Ectodermal cell (in vitro differentiated cells): Measurements from ENCODE around the gene INTU.
A peak's percentile ranks its signal among the peaks of the same experiment; 100 is the strongest.

Experiments used
- H3K27ac ChIP-seq: 2 replicates; pipeline ENCODE4 v1.7.0; 2013; ENCODE audit warnings: mild to moderate bottlenecking, low read depth, low read length; ENCODE audit not compliant: insufficient read depth, poor library complexity, severe bottlenecking
- H3K27me3 ChIP-seq: 2 replicates; pipeline ENCODE4 v1.7.0; 2013; ENCODE audit warnings: mild to moderate bottlenecking, low read length; ENCODE audit not compliant: insufficient read depth, control insufficient read depth, poor library complexity, severe bottlenecking
- H3K36me3 ChIP-seq: one replicate; pipeline ENCODE4 v1.7.0; 2013; ENCODE audit warnings: low read length; ENCODE audit not compliant: control insufficient read depth, insufficient read depth
- H3K4me1 ChIP-seq: one replicate; pipeline ENCODE4 v1.7.0; 2013; ENCODE audit warnings: low read length; ENCODE audit not compliant: control insufficient read depth, insufficient read depth
- H3K4me3 ChIP-seq: 2 replicates; pipeline ENCODE4 v1.7.0; 2013; ENCODE audit warnings: low read depth, low read length, control low read depth; ENCODE audit not compliant: insufficient read depth
- H3K9me3 ChIP-seq: 2 replicates; pipeline ENCODE4 v1.7.0; 2013; ENCODE audit warnings: mild to moderate bottlenecking, low read length, moderate library complexity; ENCODE audit not compliant: control insufficient read depth
- WGBS, 2 experiments: methylation state at CpG; one replicate each; pipeline ENCODE4 v1.1.7; 2013; ENCODE audit warnings: missing lambda C conversion rate in 2 of 2; 5-methylcytosine and 5-hydroxymethylcytosine counted together

Gene INTU

DNA sequence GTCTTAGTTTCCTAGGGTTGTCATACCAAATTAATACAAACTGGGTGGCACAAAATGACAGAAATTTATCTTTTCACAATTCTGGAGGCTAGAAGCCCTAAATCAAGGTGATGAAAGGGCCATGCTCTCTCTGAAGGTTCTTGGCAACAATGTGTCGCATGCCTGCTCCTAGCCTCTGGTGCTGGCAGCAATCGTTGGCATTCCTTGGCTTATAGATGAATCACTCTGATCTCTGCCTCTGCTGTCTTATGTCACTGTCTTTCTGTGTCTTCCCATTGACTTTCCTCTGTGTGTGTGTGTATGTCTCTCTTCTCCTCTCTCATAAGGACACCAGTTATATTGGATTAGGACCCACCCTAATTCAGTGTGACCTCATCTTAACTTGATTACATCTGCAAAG, 15.9 kb upstream of the INTU start:
- no peak overlapping the region for H3K27ac ChIP-seq
- H3K4me3 ChIP-seq, result no peak overlapping the region
- 84 to 90% methylated on average over 2 of the region's 2 CpGs for WGBS, 2 experiments
- no peaks in the 10 kb centered on the region for H3K36me3 ChIP-seq
- H3K27me3 ChIP-seq, result peaks cover 3% of the 10 kb centered on the region
- H3K4me1 ChIP-seq, result no peaks in the 10 kb centered on the region
- no peaks in the 10 kb centered on the region for H3K9me3 ChIP-seq

DNA sequence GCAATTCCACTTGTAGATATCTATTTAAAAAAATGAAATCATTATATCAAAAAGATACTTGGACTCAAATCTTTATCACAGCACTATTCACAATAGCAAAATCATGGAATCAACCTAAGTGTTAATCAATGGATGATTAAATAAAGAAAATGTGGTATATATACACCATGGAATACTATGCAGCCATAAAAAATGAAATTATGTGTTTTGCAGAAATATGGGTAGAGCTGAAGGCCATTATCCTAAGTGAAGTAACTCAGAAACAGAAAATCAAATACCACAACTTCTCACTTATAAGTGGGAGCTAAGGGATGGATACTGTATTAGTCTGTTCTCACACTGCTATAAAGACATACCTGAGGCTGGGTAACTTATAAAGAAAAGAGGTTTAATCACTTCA, 14.3 kb upstream of the INTU start:
- no peaks in the 10 kb centered on the region for H3K9me3 ChIP-seq
- H3K4me3 ChIP-seq, result no peak overlapping the region
- H3K27ac ChIP-seq, result no peak overlapping the region
- H3K27me3 ChIP-seq, result peaks cover 18% of the 10 kb centered on the region
- H3K36me3 ChIP-seq, result no peaks in the 10 kb centered on the region
- H3K4me1 ChIP-seq, result no peaks in the 10 kb centered on the region

DNA sequence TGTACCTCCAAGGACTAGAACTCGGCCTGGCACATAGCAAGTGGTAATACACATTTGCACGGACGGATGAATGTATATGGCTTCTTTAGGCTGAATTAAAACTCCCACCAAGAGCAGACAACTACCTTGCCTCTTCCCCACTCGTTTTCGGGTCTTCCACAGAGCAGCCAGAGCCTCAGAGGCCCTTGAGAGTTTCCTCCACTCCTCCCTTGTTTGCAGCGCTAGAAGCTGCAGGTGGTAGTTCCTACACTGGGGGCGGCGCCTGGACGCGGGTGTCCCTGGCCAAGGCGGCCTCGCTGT, 10.2 kb upstream of the INTU start:
- 20 to 22% methylated on average over 12 of the region's 12 CpGs for WGBS, 2 experiments

DNA sequence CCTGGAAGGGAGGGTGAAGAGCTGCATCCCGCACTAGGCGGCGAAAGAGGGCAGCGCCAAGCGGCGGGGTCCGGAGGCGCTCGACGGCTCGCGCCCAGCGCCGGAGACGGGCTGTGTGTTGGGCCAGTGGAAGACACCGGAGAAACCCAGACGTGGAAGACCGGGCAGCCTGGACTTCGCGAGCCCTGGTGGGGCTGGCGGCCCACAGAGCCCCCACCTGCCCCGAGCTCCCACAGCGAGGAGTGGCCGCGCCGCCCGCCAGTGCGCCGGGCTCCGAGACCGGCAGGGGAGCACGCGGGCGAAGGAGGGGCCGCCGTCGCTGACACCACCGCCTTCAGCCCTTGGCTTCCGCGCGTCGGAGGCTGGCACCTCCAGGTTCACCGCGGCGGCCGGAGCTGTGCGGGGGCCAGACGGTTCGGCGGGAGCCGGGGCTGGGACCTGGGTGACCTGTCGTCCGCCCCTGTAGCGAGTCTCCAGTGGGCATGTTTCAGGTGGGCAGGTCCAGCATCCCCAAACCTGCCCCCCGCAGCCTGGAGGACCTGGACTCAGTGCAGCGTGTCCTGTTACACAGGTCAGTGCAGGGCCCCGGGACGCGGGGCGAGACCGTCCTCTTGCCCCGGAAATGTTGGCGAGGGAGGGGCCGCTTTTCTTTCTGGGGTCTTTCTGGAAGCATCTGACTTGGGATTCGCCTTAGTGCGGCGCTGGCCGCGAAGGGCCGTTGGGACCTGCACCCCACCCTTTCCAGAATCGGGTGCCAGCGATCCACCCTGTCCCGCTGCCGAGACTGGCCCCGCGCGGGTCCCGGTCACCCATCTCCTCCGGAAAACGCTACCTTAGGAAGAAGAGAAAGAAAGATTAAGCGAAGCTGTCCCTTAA, 9.6 kb upstream of the INTU start:
- WGBS, 2 experiments, result 3 to 4% methylated on average over 81 of the region's 81 CpGs
- peaks cover 44% of the 10 kb centered on the region for H3K27me3 ChIP-seq

More for the DNA sequence above, 10.2 kb upstream of the INTU start:
- peak overlapping the region; percentile 45 for H3K4me3 ChIP-seq
- peaks cover 44% of the 10 kb centered on the region for H3K27me3 ChIP-seq
- no peak overlapping the region for H3K27ac ChIP-seq
- no peaks in the 10 kb centered on the region for H3K9me3 ChIP-seq
- no peaks in the 10 kb centered on the region for H3K36me3 ChIP-seq
- H3K4me1 ChIP-seq, result no peaks in the 10 kb centered on the region

DNA sequence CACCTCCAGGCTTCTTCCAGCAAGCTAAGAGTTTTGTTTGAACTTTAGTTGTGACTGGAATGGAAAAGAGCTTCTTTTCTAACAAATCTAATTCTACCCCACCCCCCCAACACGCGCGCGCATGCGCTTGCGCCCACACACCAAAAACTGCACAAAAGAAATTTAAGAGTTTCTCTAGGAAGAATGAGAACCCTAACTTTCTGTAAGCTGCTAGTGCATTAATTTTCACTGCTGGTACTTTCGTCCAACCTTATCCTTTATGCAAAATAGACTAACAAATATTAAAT, 9.0 kb upstream of the INTU start:
- Histone ChIP-seq H3K27ac (no peak overlapping the region), H3K4me1 (no peaks in the 10 kb centered on the region), H3K4me3 (peak overlapping the region; percentile 45), H3K36me3 (no peaks in the 10 kb centered on the region), H3K27me3 (peaks cover 44% of the 10 kb centered on the region), H3K9me3 (no peaks in the 10 kb centered on the region)
- WGBS, 2 experiments, result 64 to 80% methylated on average over 1 to 6 of the region's 7 CpGs

More for the DNA sequence above, 9.6 kb upstream of the INTU start:
- no peaks in the 10 kb centered on the region for H3K4me1 ChIP-seq
- no peak overlapping the region for H3K27ac ChIP-seq
- H3K9me3 ChIP-seq, result no peaks in the 10 kb centered on the region
- H3K4me3 ChIP-seq, result peak overlapping the region; percentile 45
- H3K36me3 ChIP-seq, result no peaks in the 10 kb centered on the region

DNA sequence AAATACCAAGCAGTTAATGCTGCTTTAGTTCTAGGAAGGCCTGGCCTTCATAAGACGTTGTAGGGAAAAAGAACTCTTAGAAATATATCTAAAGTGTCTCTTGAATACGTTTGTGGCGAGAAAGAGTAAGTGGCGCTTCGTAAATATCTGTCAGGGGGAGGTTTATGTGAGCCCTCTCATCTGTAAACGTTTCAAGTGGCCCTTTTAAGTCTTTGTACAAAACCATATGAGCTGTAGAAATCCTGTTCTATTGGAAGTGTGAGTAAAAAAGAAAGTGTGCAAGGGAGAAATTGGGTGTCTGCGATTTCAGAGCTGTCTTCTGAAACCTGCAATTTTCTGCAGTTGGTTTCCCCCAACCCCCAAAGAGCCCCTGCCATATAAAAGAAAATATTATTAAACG, 8.6 kb upstream of the INTU start:
- no peaks in the 10 kb centered on the region for H3K9me3 ChIP-seq
- H3K27ac ChIP-seq, result no peak overlapping the region
- H3K27me3 ChIP-seq, result peaks cover 44% of the 10 kb centered on the region
- H3K4me3 ChIP-seq, result no peak overlapping the region
- H3K4me1 ChIP-seq, result no peaks in the 10 kb centered on the region
- WGBS, 2 experiments, result 79 to 80% methylated on average over 7 to 8 of the region's 8 CpGs
- no peaks in the 10 kb centered on the region for H3K36me3 ChIP-seq

DNA sequence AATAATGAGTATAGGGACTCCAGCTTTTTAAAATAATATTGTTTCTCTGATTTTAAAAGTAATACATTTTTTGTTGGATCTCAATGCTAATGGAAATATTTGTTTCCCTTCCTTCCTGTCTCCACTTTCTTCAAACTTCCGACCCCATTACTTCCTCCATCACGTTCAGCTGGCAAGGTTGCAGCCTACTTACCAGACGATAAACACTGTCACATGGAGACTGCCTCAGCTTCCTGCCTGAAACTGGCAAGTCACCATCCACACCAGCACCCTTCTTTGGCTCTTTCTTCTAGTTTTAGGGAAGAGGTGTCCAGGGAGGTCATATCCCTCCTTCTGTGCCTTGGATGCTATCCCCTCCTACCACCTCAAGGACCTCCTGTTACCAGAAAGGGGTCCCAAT, 3.4 kb upstream of the INTU start:
- Histone ChIP-seq H3K36me3 (no peaks in the 10 kb centered on the region), H3K9me3 (no peaks in the 10 kb centered on the region), H3K4me3 (no peak overlapping the region), H3K27me3 (peaks cover 16% of the 10 kb centered on the region), H3K27ac (no peak overlapping the region), H3K4me1 (peaks cover 3% of the 10 kb centered on the region)
- WGBS, 2 experiments, result 90 to 93% methylated on average over 3 of the region's 3 CpGs

DNA sequence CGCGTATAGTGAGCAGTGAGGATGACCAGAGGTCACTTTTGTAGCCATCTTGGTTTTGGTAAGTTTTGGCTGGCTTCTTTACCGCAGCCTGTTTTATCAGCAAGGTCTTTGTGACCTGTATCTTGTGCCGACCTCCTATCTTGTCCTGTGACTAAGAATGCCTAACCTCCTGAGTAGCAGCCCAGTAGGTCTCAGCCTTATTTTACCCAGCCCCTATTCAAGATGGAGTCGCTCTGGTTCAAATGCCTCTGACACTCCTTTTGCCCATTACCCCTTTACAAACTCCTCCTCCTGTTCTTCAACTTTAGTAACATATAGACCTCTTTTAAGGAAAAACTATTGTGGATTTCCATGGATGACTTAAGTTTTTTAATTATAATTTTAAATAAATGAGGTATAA, 2.6 kb upstream of the INTU start:
- Histone ChIP-seq H3K27me3 (peaks cover 8% of the 10 kb centered on the region), H3K4me3 (no peak overlapping the region), H3K36me3 (no peaks in the 10 kb centered on the region), H3K9me3 (no peaks in the 10 kb centered on the region), H3K4me1 (peaks cover 3% of the 10 kb centered on the region), H3K27ac (no peak overlapping the region)
- 86 to 93% methylated on average over 5 of the region's 5 CpGs for WGBS, 2 experiments

DNA sequence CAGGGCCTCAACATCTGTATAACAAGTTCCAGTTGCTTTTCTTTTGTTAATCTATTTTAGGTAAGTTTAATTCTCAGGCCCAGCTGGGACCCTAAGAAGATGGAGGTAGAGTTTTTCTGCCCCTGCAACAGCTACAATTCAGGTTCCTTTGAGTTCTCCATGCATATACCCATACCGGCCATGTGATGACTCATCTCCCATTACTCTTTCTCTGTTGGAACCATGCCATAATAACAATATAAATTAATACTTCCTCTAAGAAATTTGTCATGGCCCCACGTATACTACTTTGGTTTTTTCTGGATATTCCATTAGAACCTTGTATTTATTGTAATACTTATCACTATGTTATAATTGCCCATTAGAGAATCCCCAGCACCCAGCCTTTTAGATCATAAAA, 1.3 kb upstream of the INTU start:
- WGBS, 2 experiments, result 68 to 70% methylated on average over 1 to 2 of the region's 2 CpGs

DNA sequence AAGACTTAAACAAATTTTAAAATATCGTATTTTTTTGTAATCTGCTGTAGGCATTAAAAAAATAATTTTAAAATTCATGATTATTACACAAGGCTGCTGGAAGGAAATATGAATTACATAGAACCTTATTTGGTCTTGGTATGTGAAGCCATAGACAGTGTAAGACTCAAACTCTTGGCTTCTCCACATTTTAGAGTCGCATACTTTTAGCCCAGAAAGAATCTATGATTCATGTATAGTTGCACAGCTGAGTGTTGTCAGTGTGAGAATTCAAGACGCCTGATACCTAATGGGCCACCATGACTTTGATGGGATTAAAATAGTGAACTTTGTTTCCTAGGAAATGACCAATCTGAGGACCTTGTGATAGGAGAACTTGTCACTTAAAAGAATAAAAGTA, 1.4 kb downstream of the INTU start:
- Histone ChIP-seq H3K27me3 (no peaks in the 10 kb centered on the region), H3K4me1 (peaks cover 3% of the 10 kb centered on the region), H3K36me3 (no peaks in the 10 kb centered on the region), H3K4me3 (no peak overlapping the region), H3K9me3 (no peaks in the 10 kb centered on the region), H3K27ac (no peak overlapping the region)
- 88 to 95% methylated on average over 2 of the region's 3 CpGs for WGBS, 2 experiments

More for the DNA sequence above, 1.3 kb upstream of the INTU start:
- Histone ChIP-seq H3K4me1 (peaks cover 3% of the 10 kb centered on the region), H3K27ac (no peak overlapping the region), H3K4me3 (no peak overlapping the region), H3K36me3 (no peaks in the 10 kb centered on the region), H3K27me3 (no peaks in the 10 kb centered on the region), H3K9me3 (no peaks in the 10 kb centered on the region)

DNA sequence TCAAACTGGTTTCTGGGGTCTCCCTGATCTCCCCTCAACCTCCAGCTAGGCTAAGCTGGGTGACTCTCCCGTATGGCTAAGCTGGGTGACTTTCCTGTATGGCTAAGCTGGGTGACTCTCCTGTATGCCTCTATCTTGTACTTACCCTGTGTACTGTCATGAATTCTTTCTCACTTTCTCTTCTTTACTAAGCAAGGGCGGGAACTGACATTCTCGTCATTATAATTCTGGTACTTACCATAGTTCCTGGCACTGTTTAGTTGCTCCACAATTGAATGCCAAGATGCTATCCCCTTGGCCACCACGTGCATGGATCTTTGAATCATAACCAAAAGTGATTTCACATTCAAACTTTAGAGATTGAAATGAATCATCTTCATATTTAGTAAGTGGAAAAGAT, 8.8 kb downstream of the INTU start:
- no peak overlapping the region for H3K27ac ChIP-seq
- no peaks in the 10 kb centered on the region for H3K27me3 ChIP-seq
- H3K9me3 ChIP-seq, result no peaks in the 10 kb centered on the region
- H3K36me3 ChIP-seq, result peaks cover 8% of the 10 kb centered on the region
- no peak overlapping the region for H3K4me3 ChIP-seq
- WGBS, 2 experiments, result 91% methylated on average over 4 of the region's 4 CpGs
- no peaks in the 10 kb centered on the region for H3K4me1 ChIP-seq
